NT2/D1 (cell line): ENCODE data around the gene PRSS35.
"Not testable (repeated sequence)": the region's sequence is repeated elsewhere in the genome, so short reads cannot be mapped to it uniquely, and the experiment has no call there.

Experiments
- DNase-seq: peaks from one replicate; pipeline ENCODE4 v3.0.0-alpha.2; 2011; ENCODE audit warnings: low read depth, low spot score
- H3K27me3 ChIP-seq: 2 replicates; pipeline ENCODE4 v1.6.0; 2011; ENCODE audit warnings: mild to moderate bottlenecking; ENCODE audit not compliant: insufficient read length, insufficient read depth
- H3K36me3 ChIP-seq: 2 replicates; pipeline ENCODE4 v1.6.1; 2011; ENCODE audit warnings: mild to moderate bottlenecking, low read length, mixed read lengths; ENCODE audit not compliant: insufficient read depth, insufficient read length
- H3K4me1 ChIP-seq: 2 replicates; pipeline ENCODE4 v1.5.1; 2011; ENCODE audit not compliant: insufficient read depth, insufficient read length
- H3K4me3 ChIP-seq: 2 replicates; pipeline ENCODE4 v1.5.1; 2011; ENCODE audit warnings: low read depth; ENCODE audit not compliant: insufficient read length
- H3K9ac ChIP-seq: 2 replicates; pipeline ENCODE4 v1.6.0; 2011; ENCODE audit warnings: low read depth; ENCODE audit not compliant: insufficient read length
- H3K9me3 ChIP-seq: 2 replicates; pipeline ENCODE4 v1.5.1; 2011; ENCODE audit warnings: mild to moderate bottlenecking, low read length; ENCODE audit not compliant: insufficient read depth
- SUZ12 ChIP-seq: IDR thresholded peaks from 2 replicates; pipeline ENCODE4 v1.6.1; 2011; ENCODE audit not compliant: insufficient read length, insufficient read depth; ENCODE audit errors: extremely low read depth
- YY1 ChIP-seq: IDR thresholded peaks from 2 replicates; pipeline ENCODE4 v1.6.1; 2011; ENCODE audit not compliant: insufficient read length, insufficient read depth
- ZNF274 ChIP-seq: IDR thresholded peaks from 2 replicates; pipeline ENCODE4 v1.6.1; 2011; ENCODE audit warnings: mild to moderate bottlenecking, low read depth, low read length

PRSS35 gene

DNA sequence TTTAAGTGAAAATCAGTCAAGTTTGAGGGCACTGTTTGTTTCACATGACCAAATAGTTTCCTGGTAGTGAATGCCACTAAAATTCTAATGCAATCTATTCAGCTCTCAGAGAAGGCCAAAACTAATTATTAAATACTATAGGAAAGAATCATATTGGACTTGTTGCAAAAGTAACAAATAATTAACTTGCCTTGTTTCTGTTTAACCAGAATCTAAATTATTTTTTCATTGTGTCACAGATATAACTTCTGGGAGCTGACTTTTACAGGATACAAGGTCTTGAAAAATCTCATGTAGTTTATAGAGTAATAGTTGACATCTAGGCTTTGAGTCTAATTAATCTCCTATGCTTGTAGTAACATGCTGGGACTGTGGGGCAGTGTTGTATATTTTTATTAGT lies 44.5 kb downstream of the PRSS35 start:
- H3K36me3 ChIP-seq = no peaks in the 10 kb centered on the region
- no peaks in the 10 kb centered on the region for H3K9me3 ChIP-seq
- H3K4me1 ChIP-seq = no peaks in the 10 kb centered on the region
- TF ChIP-seq SUZ12 (no peak), ZNF274 (no peak), YY1 (no peak)
- DNase-seq = no peak
- no peak overlapping the region for H3K9ac ChIP-seq
- no peak overlapping the region for H3K4me3 ChIP-seq
- no peaks in the 10 kb centered on the region for H3K27me3 ChIP-seq

DNA sequence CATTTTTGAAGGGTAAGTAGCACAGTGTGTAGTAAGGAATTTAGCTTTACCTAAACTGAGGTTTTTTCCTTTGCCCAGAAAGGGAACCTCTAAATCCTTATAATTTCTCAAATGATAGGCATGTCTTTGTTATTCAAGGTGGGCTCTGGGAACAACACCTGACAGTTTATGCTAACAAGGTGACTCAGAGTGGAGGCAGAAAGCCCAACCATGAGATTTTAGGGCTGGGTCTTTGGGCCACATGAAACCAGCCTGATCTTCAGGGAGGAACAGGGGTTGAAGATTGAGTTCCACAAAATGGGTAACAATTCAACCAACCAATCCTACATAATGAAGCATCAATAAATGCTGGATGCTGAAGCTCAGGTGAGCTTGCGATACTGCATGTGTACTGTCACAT lies 46.6 kb downstream of the PRSS35 start:
- Histone ChIP-seq H3K27me3 (no peaks in the 10 kb centered on the region), H3K9me3 (no peaks in the 10 kb centered on the region)

DNA sequence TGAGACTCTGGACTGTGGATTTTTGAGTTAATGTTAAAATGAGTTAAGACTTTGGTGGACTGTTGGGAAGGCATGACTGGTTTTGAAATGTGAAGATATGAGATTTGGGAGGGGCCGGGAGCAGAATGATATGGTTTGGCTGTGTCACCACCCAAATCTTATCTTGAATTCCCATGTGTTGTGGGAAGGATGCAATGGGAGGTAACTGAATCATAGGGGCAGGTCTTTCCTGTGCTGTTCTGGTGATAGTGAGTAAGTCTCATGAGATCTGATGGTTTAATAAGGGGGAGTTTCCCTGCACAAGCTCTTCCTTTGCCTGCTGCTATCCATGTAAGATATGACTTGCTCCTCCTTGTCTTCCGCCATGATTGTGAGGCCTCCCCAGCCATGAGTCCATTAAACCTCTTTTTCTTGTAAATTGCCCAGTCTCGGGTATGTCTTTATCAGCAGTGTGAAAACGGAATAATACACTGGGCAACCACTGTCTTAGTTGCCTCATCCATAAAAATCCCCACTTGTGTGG lies 59.4 kb downstream of the PRSS35 start:
- DNase-seq = not testable (repeated sequence)

More for the DNA sequence above, 46.6 kb downstream of the PRSS35 start:
- TF ChIP-seq YY1 (no peak), ZNF274 (no peak), SUZ12 (no peak)
- H3K4me3 ChIP-seq = no peak overlapping the region
- DNase-seq = no peak
- H3K9ac ChIP-seq = no peak overlapping the region
- no peaks in the 10 kb centered on the region for H3K4me1 ChIP-seq
- no peaks in the 10 kb centered on the region for H3K36me3 ChIP-seq

DNA sequence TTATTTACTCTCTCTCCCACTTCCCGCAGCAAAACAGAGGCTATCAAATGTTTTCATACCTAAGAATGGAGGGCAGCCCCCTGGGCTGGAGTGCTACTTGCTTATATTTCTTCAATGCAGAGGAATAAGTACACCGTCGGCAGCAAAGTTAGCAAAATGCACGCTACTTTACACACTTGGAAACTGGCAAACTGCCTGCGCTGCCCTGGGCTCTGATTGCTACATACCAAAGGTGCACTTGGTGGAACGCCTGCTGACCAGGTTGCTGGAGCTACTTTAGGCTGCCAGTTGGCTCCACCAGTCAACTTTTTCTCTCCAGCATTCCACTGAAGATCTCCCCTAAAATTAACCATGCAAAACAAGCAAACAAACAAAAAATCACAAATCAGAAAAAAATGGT lies 62.4 kb downstream of the PRSS35 start:
- TF ChIP-seq ZNF274 (no peak), SUZ12 (no peak), YY1 (no peak)
- no peak for DNase-seq
- no peaks in the 10 kb centered on the region for H3K36me3 ChIP-seq

More for the DNA sequence above, 59.4 kb downstream of the PRSS35 start:
- not testable (repeated sequence) for H3K4me1 ChIP-seq, H3K9me3 ChIP-seq, H3K36me3 ChIP-seq, H3K9ac ChIP-seq, H3K4me3 ChIP-seq, H3K27me3 ChIP-seq

More for the DNA sequence above, 62.4 kb downstream of the PRSS35 start:
- Histone ChIP-seq H3K9ac (no peak overlapping the region), H3K9me3 (no peaks in the 10 kb centered on the region), H3K4me3 (no peak overlapping the region), H3K4me1 (no peaks in the 10 kb centered on the region), H3K27me3 (no peaks in the 10 kb centered on the region)
